GM12878 (cell line): ENCODE data around the gene DLG2. TPM values are rescaled to one million over a fixed set of nuclear protein-coding genes. Genes with fewer than 3 reads are reported as not detected.

ENCODE experiments used
- ATAC-seq: fragments of 200-7000 bp; cut with Tn5 transposase; 3 replicates; pipeline ENCODE4 v1.9.1; 2020; ENCODE audit warnings: mild to moderate bottlenecking, moderate library complexity
- BruUV-seq: library from RNA; stranded (reverse); fragments of 400-500 nt; replicated peaks from 2 replicates; lab custom pipeline; 2021; lab: Mats Ljungman, UMichigan
- CTCF ChIA-PET: fragments of 300-600 bp; sonication (Branson Sonifier 250); formaldehyde crosslinking; extraction: SDS; loops from one replicate; lab custom pipeline; 2021; ENCODE audit warnings: inconsistent platforms; lab: Yijun Ruan, JAX
- POLR2A ChIA-PET: fragments of 350-600 bp; formaldehyde crosslinking; extraction: SDS; loops from one replicate; lab custom pipeline; 2021; ENCODE audit warnings: inconsistent platforms; lab: Charles Lee
- RAD21 ChIA-PET: fragments of 300-600 bp; sonication (Branson Sonifier 250); formaldehyde crosslinking; loops from one replicate; lab custom pipeline; 2023; ENCODE audit warnings: antibody characterized with exemption; ENCODE audit not compliant: unreplicated experiment; lab: Charles Lee
- SMC1A ChIA-PET: fragments of 300-600 bp; sonication (Branson Sonifier 250); formaldehyde crosslinking; loops from one replicate; lab custom pipeline; 2023; ENCODE audit not compliant: unreplicated experiment, uncharacterized antibody; lab: Charles Lee
- DNase-seq: peaks from one replicate; pipeline ENCODE4 v3.0.0-alpha.2; 2011; ENCODE audit warnings: low read depth, low spot score
- FAIRE-seq: peaks from 3 replicates; lab custom pipeline; 2011; peaks lifted over from hg19 to GRCh38; lab: Jason Lieb, UNC
- H2AFZ ChIP-seq: 2 replicates; pipeline ENCODE4 v1.6.0; 2011; ENCODE audit warnings: low read depth, low read length, control low read depth; ENCODE audit not compliant: control insufficient read depth
- H3K27ac ChIP-seq: 2 replicates; pipeline ENCODE4 v1.5.1; 2011; ENCODE audit warnings: control low read depth; ENCODE audit not compliant: control insufficient read depth, insufficient read depth
- H3K27me3 ChIP-seq, 2 experiments: replicated peaks in 1 of 2; 2 replicates each; pipeline versions ENCODE4 v1.6.0 to v1.6.1; 2011; ENCODE audit warnings: low read length in 1 of 2; ENCODE audit not compliant: control insufficient read depth in 2 of 2, insufficient read depth in 2 of 2
- H3K36me3 ChIP-seq, 2 experiments: 2 replicates each; pipeline ENCODE4 v1.5.1; 2011; ENCODE audit warnings: low read length in 1 of 2; ENCODE audit not compliant: control insufficient read depth in 2 of 2, insufficient read depth in 2 of 2
- H3K4me1 ChIP-seq: 2 replicates; pipeline ENCODE4 v1.6.1; 2011; ENCODE audit warnings: mild to moderate bottlenecking, low read length, moderate library complexity, mixed read lengths; ENCODE audit not compliant: control insufficient read depth, insufficient read depth
- H3K4me2 ChIP-seq: 2 replicates; pipeline ENCODE4 v1.6.0; 2011; ENCODE audit warnings: control low read depth; ENCODE audit not compliant: control insufficient read depth, insufficient read depth
- H3K4me3 ChIP-seq: fragments of 200-600 bp; sonication (generic); 2 replicates; pipeline ENCODE4 v1.5.1; 2016
- H3K79me2 ChIP-seq: 2 replicates; pipeline ENCODE4 v1.6.0; 2011; ENCODE audit warnings: low read length; ENCODE audit not compliant: control insufficient read depth, insufficient read depth
- H3K9ac ChIP-seq: 2 replicates; pipeline ENCODE4 v1.8.0; 2011; ENCODE audit warnings: low read length, control low read depth, mixed read lengths; ENCODE audit not compliant: control insufficient read depth, insufficient read depth
- H3K9me3 ChIP-seq: replicated peaks from 3 replicates; pipeline ENCODE4 v1.5.1; 2011; ENCODE audit warnings: mild to moderate bottlenecking, low read length; ENCODE audit not compliant: control insufficient read depth, insufficient read depth
- H4K20me1 ChIP-seq: 2 replicates; pipeline ENCODE4 v1.6.0; 2011; ENCODE audit not compliant: control insufficient read depth, insufficient read depth
- ASH2L ChIP-seq: fragments of 300-600, 200-600 bp; sonication (generic); IDR thresholded peaks from 2 replicates; pipeline ENCODE4 v1.6.1; 2017; ENCODE audit warnings: low read depth, mild to moderate bottlenecking, borderline replicate concordance
- ATF7 ChIP-seq: fragments of 450-650 bp; IDR thresholded peaks from 2 replicates; pipeline ENCODE4 v1.6.1; 2016; ENCODE audit warnings: low read depth, mild to moderate bottlenecking
- CHD1 ChIP-seq: IDR thresholded peaks from 2 replicates; pipeline ENCODE4 v1.6.1; 2012; ENCODE audit warnings: low read depth, low read length, improper control_type of control experiment
- ELK1 ChIP-seq: IDR thresholded peaks from 2 replicates; pipeline ENCODE4 v1.6.1; 2012; ENCODE audit warnings: low read depth, low read length, improper control_type of control experiment
- IRF4 ChIP-seq: IDR thresholded peaks from 2 replicates; pipeline ENCODE4 v1.6.1; 2011; ENCODE audit warnings: low read depth, low read length
- LARP7 ChIP-seq: fragments of 450-650 bp; IDR thresholded peaks from 2 replicates; pipeline ENCODE4 v1.6.1; 2017; ENCODE audit warnings: mild to moderate bottlenecking
- MXI1 ChIP-seq: fragments of 150-350 bp; IDR thresholded peaks from 2 replicates; pipeline ENCODE4 v1.6.1; 2011; ENCODE audit warnings: low read depth, mild to moderate bottlenecking, inconsistent platforms, low read length, improper control_type of control experiment
- POLR2AphosphoS2 ChIP-seq: IDR thresholded peaks from 2 replicates; pipeline ENCODE4 v1.6.1; 2011; ENCODE audit warnings: low read depth, mild to moderate bottlenecking, low read length, improper control_type of control experiment, moderate library complexity
- SUZ12 ChIP-seq: fragments of 200-600 bp; sonication (generic); IDR thresholded peaks from one replicate; pipeline ENCODE4 v1.6.1; 2018; ENCODE audit warnings: antibody characterized with exemption, mild to moderate bottlenecking; ENCODE audit not compliant: unreplicated experiment
- WRNIP1 ChIP-seq: IDR thresholded peaks from 2 replicates; pipeline ENCODE4 v1.6.1; 2011; ENCODE audit warnings: low read depth, low read length, improper control_type of control experiment, borderline replicate concordance
- ZBTB40 ChIP-seq: fragments of 450-650 bp; IDR thresholded peaks from 2 replicates; pipeline ENCODE4 v1.6.1; 2016; ENCODE audit warnings: mild to moderate bottlenecking, moderate library complexity, borderline replicate concordance
- ZZZ3 ChIP-seq: IDR thresholded peaks from 2 replicates; pipeline ENCODE4 v1.6.1; 2011; ENCODE audit warnings: low read depth; ENCODE audit not compliant: control insufficient read depth, insufficient read length
- WGBS: methylation state at CpG from one replicate; pipeline ENCODE4 v1.1.6; 2016; ENCODE audit warnings: low lambda C conversion rate; ENCODE audit not compliant: insufficient replicate concordance, insufficient coverage; ENCODE audit errors: missing lambda C conversion rate; 5-methylcytosine and 5-hydroxymethylcytosine counted together
- in situ Hi-C: fragments of 300-500 bp; cut with MboI; formaldehyde crosslinking; loops from 9 replicates; pipeline ENCODE4 v1.14.3; 2018; ENCODE audit warnings: mixed read lengths
- intact Hi-C: fragments of 100-400 bp; cut with micrococcal nuclease; formaldehyde crosslinking; loops from one replicate; pipeline ENCODE4 v1.14.2; 2022; ENCODE audit not compliant: unreplicated experiment
- polyA plus RNA-seq, 11 experiments: library from polyadenylated mRNA; depleted of rRNA in 4 of 11; unstranded in 6 of 11; stranded (reverse) in 5 of 11; fragments of >200 nt; fragmentation: Nextera tagmentation in 4 of 11; fragmentation: Illumina TruSeq in 1 of 11; extraction: Ambion mirVana in 4 of 11; extraction: Trizol in 1 of 11; gene quantifications; 1 replicate in 1 of 11; 2 replicates in 10 of 11; pipeline versions ENCODE4 v1.2.1 to v1.2.3, GENCODE V29; 2011 to 2016; ENCODE audit warnings: inconsistent platforms in 2 of 11, missing spikeins in 2 of 11, low read depth in 1 of 11
- total RNA-seq, 4 experiments: library from RNA; depleted of rRNA in 3 of 4; stranded (reverse); fragments of >200 nt in 3 of 4; fragmentation: Illumina TruSeq in 1 of 4; extraction: Trizol in 1 of 4; gene quantifications; 2 replicates each; pipeline versions ENCODE4 v1.2.1 to v1.2.3, GENCODE V29; 2013 to 2021
- TF ChIP-seq, protein P1 (sequence below): IDR thresholded peaks from 2 replicates; pipeline ENCODE4 v1.6.1; 2011; ENCODE audit warnings: borderline replicate concordance, low read depth, mild to moderate bottlenecking, moderate library complexity, mixed read lengths, low read length; ENCODE audit not compliant: insufficient read depth; ENCODE audit errors: extremely low read length
- TF ChIP-seq, protein P2 (sequence below): fragments of 450-650 bp; IDR thresholded peaks from 2 replicates; pipeline ENCODE4 v1.6.1; 2014; ENCODE audit warnings: mild to moderate bottlenecking

Gene DLG2
- total and polyA plus RNA-seq, 10 of the 15 experiments (the other 5 are each of a cell fraction or from before 2014, with no cell fraction given) = 0.09 to 0.98 (median 0.35) TPM

GRCh38 chr11:85028329-85029101 is 598.6 kb downstream of the DLG2 start:
- Histone ChIP-seq H3K27me3 (no peaks in the 10 kb centered on the region), H4K20me1 (no peaks in the 10 kb centered on the region), H3K79me2 (no peaks in the 10 kb centered on the region), H3K9ac (no peak overlapping the region), H3K27ac (no peak overlapping the region), H3K36me3 (no peaks in the 10 kb centered on the region), H3K4me1 (no peaks in the 10 kb centered on the region), H3K4me2 (no peak overlapping the region), H3K9me3 (no peaks in the 10 kb centered on the region), H3K4me3 (no peak overlapping the region), H2AFZ (no peak overlapping the region)
- no TSS peak for BruUV-seq
- ChIA-PET POLR2A (no interaction called here), SMC1A (no interaction called here), RAD21 (no interaction called here), CTCF (interaction anchor here (0.6 kb wide), 1 partner anchor 247 kb away, joined by 6 read pairs; no protein-coding TSS in a partner anchor)
- in situ Hi-C loops = no loop called here
- ATAC-seq = no peak
- DNase-seq = no peak
- intact Hi-C loops = no loop called here
- no peak for FAIRE-seq
- WGBS = 67% methylated on average over 15 of the region's 15 CpGs
- TF ChIP-seq CHD1 = no peak
- no peak for TF ChIP-seq MXI1
- TF ChIP-seq IRF4 = no peak
- no peak for TF ChIP-seq ATF7
- TF ChIP-seq, protein P1, sequence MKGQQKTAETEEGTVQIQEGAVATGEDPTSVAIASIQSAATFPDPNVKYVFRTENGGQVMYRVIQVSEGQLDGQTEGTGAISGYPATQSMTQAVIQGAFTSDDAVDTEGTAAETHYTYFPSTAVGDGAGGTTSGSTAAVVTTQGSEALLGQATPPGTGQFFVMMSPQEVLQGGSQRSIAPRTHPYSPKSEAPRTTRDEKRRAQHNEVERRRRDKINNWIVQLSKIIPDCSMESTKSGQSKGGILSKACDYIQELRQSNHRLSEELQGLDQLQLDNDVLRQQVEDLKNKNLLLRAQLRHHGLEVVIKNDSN = no peak
- TF ChIP-seq ASH2L = no peak
- no peak for TF ChIP-seq WRNIP1
- TF ChIP-seq, protein P2, sequence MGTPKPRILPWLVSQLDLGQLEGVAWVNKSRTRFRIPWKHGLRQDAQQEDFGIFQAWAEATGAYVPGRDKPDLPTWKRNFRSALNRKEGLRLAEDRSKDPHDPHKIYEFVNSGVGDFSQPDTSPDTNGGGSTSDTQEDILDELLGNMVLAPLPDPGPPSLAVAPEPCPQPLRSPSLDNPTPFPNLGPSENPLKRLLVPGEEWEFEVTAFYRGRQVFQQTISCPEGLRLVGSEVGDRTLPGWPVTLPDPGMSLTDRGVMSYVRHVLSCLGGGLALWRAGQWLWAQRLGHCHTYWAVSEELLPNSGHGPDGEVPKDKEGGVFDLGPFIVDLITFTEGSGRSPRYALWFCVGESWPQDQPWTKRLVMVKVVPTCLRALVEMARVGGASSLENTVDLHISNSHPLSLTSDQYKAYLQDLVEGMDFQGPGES = no peak
- TF ChIP-seq ELK1 = no peak
- no peak for TF ChIP-seq LARP7
- TF ChIP-seq ZZZ3 = no peak
- TF ChIP-seq POLR2AphosphoS2 = no peak
- TF ChIP-seq SUZ12 = no peak
- no peak for TF ChIP-seq ZBTB40
